PC-9 (cell line): Measurements from ENCODE around the gene ZNF598. TPM values are rescaled to one million over a fixed set of nuclear protein-coding genes. Genes with fewer than 3 reads are reported as not detected.

Experiments
- BruUV-seq: library from RNA; stranded (reverse); fragments of 400-500 nt; replicated peaks from 2 replicates; lab custom pipeline; 2021; lab: Mats Ljungman, UMichigan
- CTCF ChIA-PET: fragments of 300-600 bp; sonication (Branson Sonifier 250); formaldehyde crosslinking; loops from one replicate; lab custom pipeline; 2022; ENCODE audit warnings: antibody characterized with exemption; lab: Charles Lee
- POLR2A ChIA-PET: fragments of 300-600 bp; sonication (Branson Sonifier 250); formaldehyde crosslinking; loops from one replicate; lab custom pipeline; 2022; ENCODE audit warnings: antibody characterized with exemption; ENCODE audit not compliant: unreplicated experiment; lab: Charles Lee
- DNase-seq, 2 experiments: peaks; one replicate each; pipeline versions ENCODE4 v3.0.0 to v3.0.0-alpha.2; 2015 to 2022; ENCODE audit warnings: mixed read lengths in 1 of 2
- H2AFZ ChIP-seq: fragments of 200-600 bp; sonication (generic); 2 replicates; pipeline ENCODE4 v1.8.1; 2017; ENCODE audit warnings: antibody characterized with exemption
- H3F3A ChIP-seq: fragments of 200-600 bp; sonication (generic); 2 replicates; pipeline ENCODE4 v1.8.1; 2017; ENCODE audit warnings: antibody characterized with exemption, mild to moderate bottlenecking, low read depth; ENCODE audit not compliant: insufficient read depth
- H3K27ac ChIP-seq: fragments of 200-600 bp; sonication (generic); 2 replicates; pipeline ENCODE4 v1.6.1; 2016; ENCODE audit warnings: mixed run types
- H3K27me3 ChIP-seq: fragments of 200-600 bp; sonication (generic); 2 replicates; pipeline ENCODE4 v1.6.1; 2016; ENCODE audit warnings: low read depth, mixed run types; ENCODE audit not compliant: insufficient read depth
- H3K36me3 ChIP-seq: fragments of 200-600 bp; sonication (generic); 2 replicates; pipeline ENCODE4 v1.6.1; 2016; ENCODE audit warnings: low read depth, mixed run types
- H3K4me1 ChIP-seq: fragments of 200-600 bp; sonication (generic); replicated peaks from 2 replicates; pipeline ENCODE4 v1.6.1; 2016; ENCODE audit warnings: mixed run types; ENCODE audit not compliant: insufficient read depth
- H3K4me2 ChIP-seq: fragments of 200-600 bp; sonication (generic); 2 replicates; pipeline ENCODE4 v1.6.1; 2017; ENCODE audit warnings: mixed run types
- H3K4me3 ChIP-seq: fragments of 200-600 bp; sonication (generic); 2 replicates; pipeline ENCODE4 v1.6.1; 2016; ENCODE audit warnings: mixed run types
- H3K79me2 ChIP-seq: fragments of 200-600 bp; sonication (generic); 2 replicates; pipeline ENCODE4 v1.6.1; 2017; ENCODE audit warnings: low read depth, mixed run types
- H3K9me2 ChIP-seq: fragments of 200-600 bp; sonication (generic); 2 replicates; pipeline ENCODE4 v1.8.1; 2017; ENCODE audit warnings: mild to moderate bottlenecking; ENCODE audit not compliant: insufficient read depth
- H3K9me3 ChIP-seq: fragments of 200-600 bp; sonication (generic); 2 replicates; pipeline ENCODE4 v1.8.1; 2016; ENCODE audit warnings: low read depth; ENCODE audit not compliant: insufficient read depth
- H4K20me1 ChIP-seq: fragments of 200-600 bp; sonication (generic); 2 replicates; pipeline ENCODE4 v1.8.1; 2017; ENCODE audit not compliant: insufficient read depth
- CTCF ChIP-seq: fragments of 200-600 bp; sonication (generic); conservative IDR thresholded peaks from 2 replicates; pipeline ENCODE4 v1.6.1; 2017; ENCODE audit warnings: mixed run types, antibody characterized with exemption, mild to moderate bottlenecking, moderate library complexity
- EZH2 ChIP-seq: fragments of 200-600 bp; sonication (generic); IDR thresholded peaks from 2 replicates; pipeline ENCODE4 v1.8.0; 2017; ENCODE audit warnings: antibody characterized with exemption, low read depth
- intact Hi-C: fragments of 100-400 bp; cut with micrococcal nuclease; formaldehyde crosslinking; loops from one replicate; pipeline ENCODE4 v1.10.0; 2022; ENCODE audit not compliant: unreplicated experiment
- total RNA-seq: library from RNA; stranded (reverse); gene quantifications from 2 replicates; pipeline ENCODE4 v1.2.3, GENCODE V29; 2021

Gene ZNF598
- total RNA-seq, 1 experiment from 2014 or later: 72.5 TPM

GRCh38 chr16:1966460-1966859, 43.2 kb downstream of the ZNF598 start, which contains the start of gene RNF151:
TSS of gene RNF151 (plus strand) at chr16:1966856. CDS start at chr16:1966882, 26 bp downstream.
- BruUV-seq: no TSS peak
- Histone ChIP-seq H3K79me2 (peaks cover 63% of the 10 kb centered on the region), H3K36me3 (peaks cover 22% of the 10 kb centered on the region), H3K27ac (peak within 1 kb of the TSS; percentile 55; the same call in 1 of the 2 replicates), H3K9me3 (no peaks in the 10 kb centered on the region), H3K4me2 (peak within 1 kb of the TSS; percentile 96), H3K27me3 (no peaks in the 10 kb centered on the region), H3K4me3 (peak within 1 kb of the TSS; percentile 83), H3F3A (peaks cover 40% of the 10 kb centered on the region), H2AFZ (no peak within 1 kb of the TSS), H3K4me1 (peaks cover 10% of the 10 kb centered on the region; the same call in 1 of the 2 replicates), H4K20me1 (peaks cover 26% of the 10 kb centered on the region), H3K9me2 (no peaks in the 10 kb centered on the region)
- POLR2A ChIA-PET: no interaction called here
- TF ChIP-seq CTCF (no peak), EZH2 (no peak)
- intact Hi-C loops: no loop called here
- CTCF ChIA-PET: no interaction called here
- DNase-seq: no peak

DNA sequence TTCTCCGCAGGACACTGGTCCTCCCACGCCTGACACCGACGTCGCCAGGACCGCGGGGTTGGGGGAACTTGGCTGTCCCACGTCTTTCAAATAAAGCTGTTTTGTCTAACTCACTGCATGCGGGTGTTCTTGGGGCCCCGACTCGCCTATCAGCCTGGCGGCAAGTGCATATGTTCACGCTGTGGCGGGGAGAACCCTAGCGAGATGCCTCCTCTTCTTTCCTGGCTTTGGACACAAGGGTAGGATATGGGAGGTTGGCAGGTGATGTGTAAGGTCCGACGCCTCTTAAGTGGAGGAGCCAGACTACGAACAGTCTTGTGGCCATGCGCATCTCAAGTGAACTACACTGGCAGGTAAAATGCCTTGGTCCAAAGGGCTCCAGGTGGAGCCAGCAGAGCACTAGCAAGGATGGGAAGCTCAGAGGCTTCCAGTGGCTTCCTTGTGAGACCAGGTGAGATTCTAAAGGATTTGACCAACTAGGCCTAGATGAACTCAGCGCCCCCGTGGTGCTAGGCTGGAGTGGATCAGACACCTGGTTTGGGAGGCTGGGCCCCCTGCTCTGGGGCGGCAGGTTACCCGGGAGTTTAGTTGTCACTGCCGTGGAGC, 44.1 kb downstream of the ZNF598 start:
- Histone ChIP-seq H3K27ac (peak overlapping the region; percentile 55), H3K27me3 (no peaks in the 10 kb centered on the region), H3K36me3 (peaks cover 22% of the 10 kb centered on the region), H3K9me3 (no peaks in the 10 kb centered on the region), H3K4me3 (peak overlapping the region; percentile 83), H3K4me2 (peak overlapping the region; percentile 96), H3K9me2 (no peaks in the 10 kb centered on the region), H4K20me1 (peaks cover 34% of the 10 kb centered on the region), H2AFZ (peak overlapping the region; percentile 74; the same call in 1 of the 2 replicates), H3K79me2 (peaks cover 64% of the 10 kb centered on the region), H3K4me1 (peaks cover 10% of the 10 kb centered on the region; the same call in 1 of the 2 replicates), H3F3A (peaks cover 39% of the 10 kb centered on the region)
- ChIA-PET POLR2A (interaction anchor here (0.6 to 1.0 kb wide), 7 partner anchors 14 to 1732 kb away, joined by 3 to 10 read pairs (median 3); partner anchors contain the start of gene PDPK1), CTCF (no interaction called here)
- intact Hi-C loops: no loop called here
- TF ChIP-seq EZH2 (no peak), CTCF (no peak)
- no TSS peak for BruUV-seq
- no peak for DNase-seq

- Histone ChIP-seq H3K27ac (peak within 1 kb of the TSS; percentile 94), H2AFZ (peak within 1 kb of the TSS; percentile 74), H3K4me3 (peak within 1 kb of the TSS; percentile 83), H3K4me1 (peaks cover 12% of the 10 kb centered on the region; the same call in 1 of the 2 replicates), H4K20me1 (peaks cover 37% of the 10 kb centered on the region), H3F3A (peaks cover 47% of the 10 kb centered on the region), H3K9me3 (no peaks in the 10 kb centered on the region), H3K27me3 (no peaks in the 10 kb centered on the region), H3K79me2 (peaks cover 66% of the 10 kb centered on the region), H3K9me2 (no peaks in the 10 kb centered on the region), H3K36me3 (peaks cover 22% of the 10 kb centered on the region), H3K4me2 (peak within 1 kb of the TSS; percentile 96)
- DNase-seq: peak; percentile 94 to 99
- TF ChIP-seq CTCF (no peak), EZH2 (no peak)
- ChIA-PET CTCF (no interaction called here), POLR2A (interaction anchor here (0.5 to 1.0 kb wide), 25 partner anchors 12 to 1732 kb away, joined by 3 to 30 read pairs (median 5); partner anchors contain the start of genes MSRB1, NHERF2, PDPK1 and TRAF7)
- BruUV-seq: TSS peak; percentile 88
- intact Hi-C loops: loop anchor here (5.0 kb wide), 1 partner anchor 192 kb away; the partner anchor contains the start of genes EME2, MRPS34 and NME3
Observed at GRCh38 chr16:1964506-1965395, 44.9 kb downstream of the ZNF598 start, which contains the start of gene RPS2. TSS of gene RPS2 (minus strand) at chr16:1964826. CDS start at chr16:1964625, 201 bp downstream.
